SK-N-SH (cell line): ENCODE results near the gene LIME1.

Experiments
- EP300 ChIP-seq, 2 experiments: IDR thresholded peaks; 2 replicates each; pipeline versions ENCODE4 v1.4.0 to v1.6.1; 2012; ENCODE audit warnings: borderline replicate concordance in 1 of 2, low read depth in 1 of 2, low read length in 1 of 2
- EZH2phosphoT487 ChIP-seq: fragments of 200-600 bp; sonication (generic); IDR thresholded peaks from 2 replicates; pipeline ENCODE4 v1.6.1; 2017; ENCODE audit warnings: low read depth, mixed run types, mild to moderate bottlenecking, antibody characterized with exemption, moderate library complexity, borderline replicate concordance
- MXI1 ChIP-seq: IDR thresholded peaks from 2 replicates; pipeline ENCODE4 v1.6.1; 2012; ENCODE audit warnings: mild to moderate bottlenecking, low read depth, low read length, improper control_type of control experiment
- NFIC ChIP-seq: IDR thresholded peaks from 2 replicates; pipeline ENCODE4 v1.4.0; 2012; ENCODE audit warnings: borderline replicate concordance
- POLR2AphosphoS5 ChIP-seq: IDR thresholded peaks from 2 replicates; pipeline ENCODE4 v1.6.1; 2012; ENCODE audit warnings: low read depth, low read length
- SIN3A ChIP-seq: IDR thresholded peaks from 2 replicates; pipeline ENCODE4 v1.6.1; 2012; ENCODE audit warnings: low read depth, mild to moderate bottlenecking, low read length, moderate library complexity, borderline replicate concordance
- TAF1 ChIP-seq: IDR thresholded peaks from 2 replicates; pipeline ENCODE4 v1.6.1; 2012; ENCODE audit warnings: low read depth, mild to moderate bottlenecking, low read length, moderate library complexity, borderline replicate concordance
- TEAD4 ChIP-seq: IDR thresholded peaks from 2 replicates; pipeline ENCODE4 v1.4.0; 2012; ENCODE audit warnings: mild to moderate bottlenecking, borderline replicate concordance; ENCODE audit not compliant: insufficient read depth
- USF1 ChIP-seq: IDR thresholded peaks from 2 replicates; pipeline ENCODE4 v1.4.0; 2012; ENCODE audit warnings: low read depth, borderline replicate concordance
- TF ChIP-seq, protein P1 (sequence below): IDR thresholded peaks from 2 replicates; pipeline ENCODE4 v1.6.1; 2012; ENCODE audit warnings: mild to moderate bottlenecking, low read depth, low read length, moderate library complexity
- TF ChIP-seq, protein P2 (sequence below): fragments of 200-600 bp; sonication (generic); IDR thresholded peaks from 2 replicates; pipeline ENCODE4 v1.6.1; 2017; ENCODE audit warnings: antibody characterized with exemption, mild to moderate bottlenecking, moderate library complexity

GRCh38 chr20:63692436-63693082 lies 43.9 kb upstream of the LIME1 start:
- TF ChIP-seq, protein P1, sequence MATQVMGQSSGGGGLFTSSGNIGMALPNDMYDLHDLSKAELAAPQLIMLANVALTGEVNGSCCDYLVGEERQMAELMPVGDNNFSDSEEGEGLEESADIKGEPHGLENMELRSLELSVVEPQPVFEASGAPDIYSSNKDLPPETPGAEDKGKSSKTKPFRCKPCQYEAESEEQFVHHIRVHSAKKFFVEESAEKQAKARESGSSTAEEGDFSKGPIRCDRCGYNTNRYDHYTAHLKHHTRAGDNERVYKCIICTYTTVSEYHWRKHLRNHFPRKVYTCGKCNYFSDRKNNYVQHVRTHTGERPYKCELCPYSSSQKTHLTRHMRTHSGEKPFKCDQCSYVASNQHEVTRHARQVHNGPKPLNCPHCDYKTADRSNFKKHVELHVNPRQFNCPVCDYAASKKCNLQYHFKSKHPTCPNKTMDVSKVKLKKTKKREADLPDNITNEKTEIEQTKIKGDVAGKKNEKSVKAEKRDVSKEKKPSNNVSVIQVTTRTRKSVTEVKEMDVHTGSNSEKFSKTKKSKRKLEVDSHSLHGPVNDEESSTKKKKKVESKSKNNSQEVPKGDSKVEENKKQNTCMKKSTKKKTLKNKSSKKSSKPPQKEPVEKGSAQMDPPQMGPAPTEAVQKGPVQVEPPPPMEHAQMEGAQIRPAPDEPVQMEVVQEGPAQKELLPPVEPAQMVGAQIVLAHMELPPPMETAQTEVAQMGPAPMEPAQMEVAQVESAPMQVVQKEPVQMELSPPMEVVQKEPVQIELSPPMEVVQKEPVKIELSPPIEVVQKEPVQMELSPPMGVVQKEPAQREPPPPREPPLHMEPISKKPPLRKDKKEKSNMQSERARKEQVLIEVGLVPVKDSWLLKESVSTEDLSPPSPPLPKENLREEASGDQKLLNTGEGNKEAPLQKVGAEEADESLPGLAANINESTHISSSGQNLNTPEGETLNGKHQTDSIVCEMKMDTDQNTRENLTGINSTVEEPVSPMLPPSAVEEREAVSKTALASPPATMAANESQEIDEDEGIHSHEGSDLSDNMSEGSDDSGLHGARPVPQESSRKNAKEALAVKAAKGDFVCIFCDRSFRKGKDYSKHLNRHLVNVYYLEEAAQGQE = no peak
- TF ChIP-seq, protein P2, sequence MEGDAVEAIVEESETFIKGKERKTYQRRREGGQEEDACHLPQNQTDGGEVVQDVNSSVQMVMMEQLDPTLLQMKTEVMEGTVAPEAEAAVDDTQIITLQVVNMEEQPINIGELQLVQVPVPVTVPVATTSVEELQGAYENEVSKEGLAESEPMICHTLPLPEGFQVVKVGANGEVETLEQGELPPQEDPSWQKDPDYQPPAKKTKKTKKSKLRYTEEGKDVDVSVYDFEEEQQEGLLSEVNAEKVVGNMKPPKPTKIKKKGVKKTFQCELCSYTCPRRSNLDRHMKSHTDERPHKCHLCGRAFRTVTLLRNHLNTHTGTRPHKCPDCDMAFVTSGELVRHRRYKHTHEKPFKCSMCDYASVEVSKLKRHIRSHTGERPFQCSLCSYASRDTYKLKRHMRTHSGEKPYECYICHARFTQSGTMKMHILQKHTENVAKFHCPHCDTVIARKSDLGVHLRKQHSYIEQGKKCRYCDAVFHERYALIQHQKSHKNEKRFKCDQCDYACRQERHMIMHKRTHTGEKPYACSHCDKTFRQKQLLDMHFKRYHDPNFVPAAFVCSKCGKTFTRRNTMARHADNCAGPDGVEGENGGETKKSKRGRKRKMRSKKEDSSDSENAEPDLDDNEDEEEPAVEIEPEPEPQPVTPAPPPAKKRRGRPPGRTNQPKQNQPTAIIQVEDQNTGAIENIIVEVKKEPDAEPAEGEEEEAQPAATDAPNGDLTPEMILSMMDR = no peak
- TF ChIP-seq NFIC = no peak
- TF ChIP-seq POLR2AphosphoS5 = no peak
- TF ChIP-seq TEAD4 = no peak
- TF ChIP-seq EP300 (IDR thresholded peaks at IDR 0.05; ENCODE audit: borderline replicate concordance in 1 of 2, low read depth in 1 of 2, low read length in 1 of 2) = no peak
- no peak for TF ChIP-seq EZH2phosphoT487
- no peak for TF ChIP-seq MXI1
- no peak for TF ChIP-seq USF1
- no peak for TF ChIP-seq TAF1
- no peak for TF ChIP-seq SIN3A
